ENCODE data around the gene BBS12. TPM values are rescaled to one million over a fixed set of nuclear protein-coding genes. Genes with fewer than 3 reads are reported as not detected.
A peak's percentile ranks its signal among the peaks of the same experiment; 100 is the strongest.

The BBS12 gene
- total and polyA plus RNA-seq, 2 donors (not counting 3 experiments of a cell fraction or from before 2014, with no cell fraction given) = 0.91 to 2.3 TPM

- dilution Hi-C loops (cut with MboI; ENCODE audit: extremely low pct_ligation_motif_present, low sequenced_read_pairs) = loop anchor here (25.0 kb wide), 1 partner anchor 148 kb away; the partner anchor contains the start of gene NUDT6
- Histone ChIP-seq H3K9ac (replicated peaks; ENCODE audit: extremely low read depth, insufficient read depth, low read length) (peak overlapping the region; percentile 45), H3K79me2 (ENCODE audit: control insufficient read depth, insufficient read depth, low read length) (no peaks in the 10 kb centered on the region), H3K36me3 (ENCODE audit: control insufficient read depth in 2 of 2, extremely low read depth in 1 of 2, insufficient read depth in 2 of 2, low read length in 2 of 2) (no peaks in the 10 kb centered on the region), H3K4me2 (ENCODE audit: insufficient read depth, low read length) (peak overlapping the region; percentile 66), H3K9me1 (replicated peaks; ENCODE audit: control insufficient read depth, extremely low read depth, insufficient read depth, low read length) (no peaks in the 10 kb centered on the region), H3K4me3 (replicated peaks in 1 of 3; ENCODE audit: insufficient read depth in 1 of 3, low read depth in 1 of 3, low read length in 3 of 3) (no peak overlapping the region), H3K4me1 (ENCODE audit: control insufficient read depth, extremely low read depth, insufficient read depth, low read length) (peaks cover 16% of the 10 kb centered on the region), H3K9me3 (replicated peaks; ENCODE audit: control insufficient read depth, insufficient read depth, low read length) (no peaks in the 10 kb centered on the region), H3K27me3 (ENCODE audit: control insufficient read depth in 2 of 2, insufficient read depth in 2 of 2, low read length in 2 of 2) (no peaks in the 10 kb centered on the region), H4K20me1 (replicated peaks; ENCODE audit: control insufficient read depth, extremely low read depth, insufficient read depth, low read length) (no peaks in the 10 kb centered on the region), H3K27ac (ENCODE audit: insufficient read depth, low read depth, low read length) (peak overlapping the region; percentile 58), H2AFZ (ENCODE audit: low read depth, low read length) (peak overlapping the region; percentile 58)
- FAIRE-seq (peak; percentile 72), DNase-seq (ENCODE audit: low read depth, low spot score) (peak; percentile 72)
- POLR2A ChIA-PET = no interaction called here
- TSS peak; percentile 70 for BruUV-seq (replicated peaks)
- intact Hi-C loops (cut with micrococcal nuclease) = loop anchor here (2.0 kb wide), 3 partner anchors 19 to 135 kb away; partner anchors contain the start of gene FGF2
- CTCF ChIA-PET = interaction anchor here (0.6 to 1.4 kb wide), 14 partner anchors 9 to 1558 kb away, joined by 3 to 11 read pairs (median 4); partner anchors contain the start of gene BBS12
- peak; percentile 68 for TF ChIP-seq GATA2 (IDR thresholded peaks at IDR 0.05; ENCODE audit: insufficient read depth, insufficient read length, low read depth, low read length)
- peak; percentile 65 for TF ChIP-seq FOS (IDR thresholded peaks at IDR 0.05; ENCODE audit: borderline replicate concordance, insufficient read depth, low read length)
- TF ChIP-seq EZH2 (IDR thresholded peaks at IDR 0.05; ENCODE audit: borderline replicate concordance, low read depth, low read length, severe bottlenecking) = no peak
- TF ChIP-seq JUN (IDR thresholded peaks at IDR 0.05; ENCODE audit: borderline replicate concordance, insufficient read depth, insufficient read length, low read depth) = peak; percentile 45
- no peak for TF ChIP-seq MAX (IDR thresholded peaks at IDR 0.05; ENCODE audit: insufficient read depth, insufficient read length)
- TF ChIP-seq POLR2A (IDR thresholded peaks at IDR 0.05; ENCODE audit: low read depth, low read length) = no peak
- no peak for TF ChIP-seq POLR2AphosphoS5 (IDR thresholded peaks at IDR 0.05; ENCODE audit: insufficient read depth, low read depth, low read length)
These were observed 31.7 kb downstream of the BBS12 start for GRCh38 chr4:122764071-122764820.

Measured in endothelial cell of umbilical vein (primary cell).